Transverse colon (tissue), 4 donors: Measurements from ENCODE around the gene TCF25. TPM values are rescaled to one million over a fixed set of nuclear protein-coding genes. Genes with fewer than 3 reads are reported as not detected.

Experiments
- DNase-seq: peaks from one replicate; pipeline ENCODE4 v3.0.0-alpha.2; 2019
- H3K27ac ChIP-seq, 4 donors: fragments of 200-600 bp; sonication (generic); 2 replicates each; pipeline ENCODE4 v1.5.1; 2016 to 2018; ENCODE audit warnings: inconsistent platforms in 4 of 4
- H3K27me3 ChIP-seq: fragments of 200-600 bp; sonication (generic); 2 replicates; pipeline ENCODE4 v1.5.1; 2017; ENCODE audit warnings: inconsistent platforms
- H3K36me3 ChIP-seq, 4 donors: fragments of 200-600 bp; sonication (generic); 2 replicates each; pipeline ENCODE4 v1.5.1; 2017 to 2019; ENCODE audit warnings: inconsistent platforms in 4 of 4
- H3K4me1 ChIP-seq, 4 donors: fragments of 200-600 bp; sonication (generic); 2 replicates each; pipeline ENCODE4 v1.5.1; 2017 to 2020; ENCODE audit warnings: inconsistent platforms in 4 of 4
- H3K4me3 ChIP-seq, 4 donors: fragments of 200-600 bp; sonication (generic); 1 replicate in 1 of 4; 2 replicates in 3 of 4; pipeline versions ENCODE4 v1.5.1 to v1.6.1; 2017 to 2019; ENCODE audit warnings: inconsistent platforms in 4 of 4
- H3K9me3 ChIP-seq, 2 donors: fragments of 200-600 bp; sonication (generic); 2 replicates each; pipeline ENCODE4 v1.5.1; 2017 to 2019; ENCODE audit warnings: inconsistent platforms in 2 of 2
- EP300 ChIP-seq: sonication (generic); formaldehyde crosslinking; IDR thresholded peaks from one replicate; pipeline ENCODE4 v1.6.1; 2017; ENCODE audit warnings: antibody characterized with exemption, low read depth
- POLR2A ChIP-seq: fragments of 450-650 bp; IDR thresholded peaks from one replicate; pipeline ENCODE4 v1.6.1; 2016; ENCODE audit warnings: antibody characterized with exemption, mild to moderate bottlenecking, moderate library complexity
- POLR2AphosphoS5 ChIP-seq, 3 donors: sonication (generic); formaldehyde crosslinking; IDR thresholded peaks; one replicate each; pipeline ENCODE4 v1.6.1; 2016; ENCODE audit warnings: antibody characterized with exemption in 3 of 3
- WGBS, 2 donors: methylation state at CpG; one replicate each; pipeline ENCODE4 v1.1.5; 2018; ENCODE audit warnings: low coverage in 1 of 2; 5-methylcytosine and 5-hydroxymethylcytosine counted together
- in situ Hi-C, 4 donors: fragments of 200-750 bp; cut with MboI; loops; one replicate each; pipeline versions ENCODE4 v1.15.0 to v1.15.1; 2017; ENCODE audit warnings: low sequenced_read_pairs in 3 of 4, low pct_ligation_motif_present in 1 of 4, low pct_unique_long_range_greater_than_20kb in 1 of 4
- intact Hi-C: fragments of 100-400 bp; cut with DNase I; formaldehyde crosslinking; loops from one replicate; pipeline ENCODE4 v1.15.1; 2023; ENCODE audit warnings: low total_unique reads
- total RNA-seq, 4 donors: library from RNA; depleted of rRNA; stranded (reverse); fragments of >200 nt; gene quantifications; one replicate each; pipeline ENCODE4 v1.1.0, GENCODE V29; 2016
- TF ChIP-seq, protein P1 (sequence below), 5 experiments: fragments of 200-600 bp in 3 of 5; fragments of 450-650 bp in 2 of 5; sonication (generic) in 3 of 5; IDR thresholded peaks; 1 replicate in 2 of 5; 2 replicates in 3 of 5; pipeline ENCODE4 v1.5.1; 2016 to 2017; ENCODE audit warnings: antibody characterized with exemption in 5 of 5, inconsistent platforms in 3 of 5, mild to moderate bottlenecking in 2 of 5, moderate library complexity in 1 of 5

TCF25 gene
- total RNA-seq, 4 donors from 2014 or later, result 202 to 648 (median 354) TPM

- TF ChIP-seq, protein P1, sequence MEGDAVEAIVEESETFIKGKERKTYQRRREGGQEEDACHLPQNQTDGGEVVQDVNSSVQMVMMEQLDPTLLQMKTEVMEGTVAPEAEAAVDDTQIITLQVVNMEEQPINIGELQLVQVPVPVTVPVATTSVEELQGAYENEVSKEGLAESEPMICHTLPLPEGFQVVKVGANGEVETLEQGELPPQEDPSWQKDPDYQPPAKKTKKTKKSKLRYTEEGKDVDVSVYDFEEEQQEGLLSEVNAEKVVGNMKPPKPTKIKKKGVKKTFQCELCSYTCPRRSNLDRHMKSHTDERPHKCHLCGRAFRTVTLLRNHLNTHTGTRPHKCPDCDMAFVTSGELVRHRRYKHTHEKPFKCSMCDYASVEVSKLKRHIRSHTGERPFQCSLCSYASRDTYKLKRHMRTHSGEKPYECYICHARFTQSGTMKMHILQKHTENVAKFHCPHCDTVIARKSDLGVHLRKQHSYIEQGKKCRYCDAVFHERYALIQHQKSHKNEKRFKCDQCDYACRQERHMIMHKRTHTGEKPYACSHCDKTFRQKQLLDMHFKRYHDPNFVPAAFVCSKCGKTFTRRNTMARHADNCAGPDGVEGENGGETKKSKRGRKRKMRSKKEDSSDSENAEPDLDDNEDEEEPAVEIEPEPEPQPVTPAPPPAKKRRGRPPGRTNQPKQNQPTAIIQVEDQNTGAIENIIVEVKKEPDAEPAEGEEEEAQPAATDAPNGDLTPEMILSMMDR (IDR thresholded peaks at IDR 0.05), result no peak
- TF ChIP-seq EP300, result no peak
- TF ChIP-seq POLR2A, result no peak
- no peak for TF ChIP-seq POLR2AphosphoS5 (IDR thresholded peaks at IDR 0.05)
Measured at GRCh38 chr16:89900885-89901284, 27.5 kb downstream of the TCF25 start.

DNA sequence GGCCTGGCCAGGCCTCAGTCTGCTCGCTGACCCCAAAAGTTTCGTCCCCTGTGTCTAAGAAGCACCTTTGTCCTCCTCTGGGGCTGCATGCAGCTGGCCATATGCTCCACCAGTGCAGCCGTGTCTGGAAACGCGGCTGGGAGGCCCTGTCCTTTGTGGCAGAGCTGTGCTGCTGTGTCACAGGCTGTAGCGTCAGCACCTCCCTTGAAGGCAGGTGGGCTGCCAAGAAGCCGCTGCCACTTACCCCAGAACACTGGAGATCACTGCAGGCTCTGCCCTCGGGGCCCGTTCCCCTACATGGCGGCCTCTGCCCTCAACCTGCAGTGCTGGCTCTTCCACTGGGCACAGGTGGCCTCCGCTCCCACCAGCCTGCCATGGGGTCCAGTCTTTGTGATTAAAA, 29.6 kb downstream of the TCF25 start:
- no peaks in the 10 kb centered on the region for H3K9me3 ChIP-seq
- WGBS, 2 donors, result 80% methylated on average over 11 of the region's 11 CpGs; no CpG with 5 or more reads in 1 of the 2 donors
- peaks cover 0 to 59% (median 28%) of the 10 kb centered on the region in 4 donors for H3K36me3 ChIP-seq
- no peak overlapping the region for H3K4me3 ChIP-seq
- in situ Hi-C loops (no loop called here), intact Hi-C loops (no loop called here)
- TF ChIP-seq, protein P1 (IDR thresholded peaks at IDR 0.05), result no peak
- no peak for TF ChIP-seq POLR2AphosphoS5 (IDR thresholded peaks at IDR 0.05)
- no peak overlapping the region for H3K27ac ChIP-seq
- no peaks in the 10 kb centered on the region for H3K4me1 ChIP-seq
- no peaks in the 10 kb centered on the region for H3K27me3 ChIP-seq
- no peak for DNase-seq

More at GRCh38 chr16:89900885-89901284, 27.5 kb downstream of the TCF25 start:
- Histone ChIP-seq H3K4me3 (no peak overlapping the region), H3K27ac (no peak overlapping the region), H3K9me3 (no peaks in the 10 kb centered on the region), H3K4me1 (no peaks in the 10 kb centered on the region), H3K36me3 (peaks cover 0 to 60% (median 25%) of the 10 kb centered on the region in 4 donors), H3K27me3 (no peaks in the 10 kb centered on the region)
- DNase-seq, result no peak
- 91% methylated on average over 13 of the region's 17 CpGs; no CpG with 5 or more reads in 1 of the 2 donors for WGBS, 2 donors
- in situ Hi-C loops (no loop called here), intact Hi-C loops (no loop called here)

DNA sequence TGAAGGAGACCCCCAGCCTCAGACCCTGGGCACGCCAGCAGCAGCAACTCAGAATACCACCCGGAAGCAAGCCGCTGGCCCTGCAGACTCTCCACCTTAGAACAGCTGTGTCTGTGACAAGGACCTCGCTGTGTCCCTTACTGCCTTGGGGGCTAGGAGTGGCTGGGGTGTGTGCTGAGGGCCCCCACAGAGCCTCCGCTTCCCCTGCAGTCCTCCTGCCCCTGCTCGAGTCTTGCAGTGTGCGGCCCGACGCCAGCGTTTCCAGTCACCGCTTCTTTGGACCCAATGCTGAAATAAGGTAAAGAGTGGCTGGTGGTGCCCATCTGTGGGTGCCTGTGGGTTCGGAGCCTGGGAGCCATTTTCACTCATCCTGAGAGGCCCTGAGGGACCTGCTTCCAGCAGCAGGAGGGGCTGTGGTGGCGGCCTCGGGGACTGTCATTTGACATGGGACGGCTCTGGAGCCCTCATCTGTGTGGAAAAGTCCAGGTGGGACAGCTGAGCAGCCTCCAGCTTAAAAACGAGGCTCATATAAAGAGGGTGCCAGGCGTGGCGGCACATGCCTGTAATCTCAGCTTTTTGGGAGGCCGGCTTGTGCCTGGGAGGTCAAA, 30.6 kb downstream of the TCF25 start:
- Histone ChIP-seq H3K4me1 (no peaks in the 10 kb centered on the region), H3K27ac (no peak overlapping the region), H3K9me3 (no peaks in the 10 kb centered on the region), H3K4me3 (no peak overlapping the region), H3K36me3 (peaks cover 0 to 54% (median 28%) of the 10 kb centered on the region in 4 donors), H3K27me3 (no peaks in the 10 kb centered on the region)
- no peak for DNase-seq
- TF ChIP-seq POLR2A (no peak), POLR2AphosphoS5 (IDR thresholded peaks at IDR 0.05) (no peak), EP300 (no peak)
- TF ChIP-seq, protein P1 (IDR thresholded peaks at IDR 0.05), result no peak
- WGBS, 2 donors, result 92% methylated on average over 19 of the region's 19 CpGs; no CpG with 5 or more reads in 1 of the 2 donors
- in situ Hi-C loops (no loop called here), intact Hi-C loops (no loop called here)

- WGBS, 2 donors, result 89% methylated on average over 31 of the region's 31 CpGs; no CpG with 5 or more reads in 1 of the 2 donors
- intact Hi-C loops (no loop called here), in situ Hi-C loops (no loop called here)
- no peak for DNase-seq
- H3K27me3 ChIP-seq, result no peaks in the 10 kb centered on the region
- H3K9me3 ChIP-seq, result no peaks in the 10 kb centered on the region
- TF ChIP-seq POLR2A (no peak), EP300 (no peak), POLR2AphosphoS5 (IDR thresholded peaks at IDR 0.05) (no peak)
- TF ChIP-seq, protein P1 (IDR thresholded peaks at IDR 0.05), result no peak
- H3K4me1 ChIP-seq, result peaks cover 0 to 1% (median 0%) of the 10 kb centered on the region in 4 donors
- peaks cover 0 to 47% (median 24%) of the 10 kb centered on the region in 4 donors for H3K36me3 ChIP-seq
- no peak overlapping the region for H3K4me3 ChIP-seq
- H3K27ac ChIP-seq, result no peak overlapping the region
Measured at GRCh38 chr16:89904606-89905510, 31.5 kb downstream of the TCF25 start.
